Sigmoid colon (tissue), 4 donors: ENCODE measurements around the gene ZNF691.

ENCODE experiments used
- CTCF ChIP-seq, 4 experiments: fragments of 450-650 bp in 3 of 4; fragments of 200-600 bp in 1 of 4; IDR thresholded peaks; one replicate each; pipeline ENCODE4 v1.5.1; 2016 to 2019; ENCODE audit warnings: antibody characterized with exemption in 4 of 4, mild to moderate bottlenecking in 3 of 4, moderate library complexity in 2 of 4
- EP300 ChIP-seq, 4 donors: sonication (generic); formaldehyde crosslinking; IDR thresholded peaks; one replicate each; pipeline ENCODE4 v1.6.1; 2017; ENCODE audit warnings: antibody characterized with exemption in 4 of 4
- POLR2A ChIP-seq, 2 donors: fragments of 450-650 bp; IDR thresholded peaks; one replicate each; pipeline ENCODE4 v1.6.1; 2016; ENCODE audit warnings: antibody characterized with exemption in 2 of 2, mild to moderate bottlenecking in 2 of 2, moderate library complexity in 2 of 2

GRCh38 chr1:42886800-42887199 is 40.4 kb downstream of the ZNF691 start:
- TF ChIP-seq CTCF (IDR thresholded peaks at IDR 0.05) (no peak), EP300 (IDR thresholded peaks at IDR 0.05) (no peak), POLR2A (IDR thresholded peaks at IDR 0.05) (no peak)
